ENCODE measurements around the gene ADAMTS2.

GRCh38 chr5:179153341-179153901, 191.8 kb downstream of the ADAMTS2 start:
- TF ChIP-seq CTCF (IDR thresholded peaks at IDR 0.05; ENCODE audit: insufficient read depth, low read length, poor library complexity, severe bottlenecking) (no peak), EZH2phosphoT487 (conservative IDR thresholded peaks at IDR 0.05; ENCODE audit: low read length) (no peak)
